Measurements from ENCODE around the gene OR4K15. TPM values are rescaled to one million over a fixed set of nuclear protein-coding genes. Genes with fewer than 3 reads are reported as not detected.
"Not testable (repeated sequence)": the region's sequence is repeated elsewhere in the genome, so short reads cannot be mapped to it uniquely, and the experiment has no call there.

Gene OR4K15
- total and polyA plus RNA-seq, 9 donors = not detected

- Histone ChIP-seq H3K4me1 (ENCODE audit: insufficient read depth) (no peaks in the 10 kb centered on the region), H3K36me3 (no peaks in the 10 kb centered on the region), H3K27me3 (no peaks in the 10 kb centered on the region), H3K9me3 (no peaks in the 10 kb centered on the region), H3K4me3 (no peak overlapping the region), H3K27ac (no peak overlapping the region)
- 46 to 63% (median 59%) methylated on average over 2 of the region's 2 CpGs for WGBS, 3 donors
- no peak for DNase-seq
- intact Hi-C loops (cut with DNase I) = no loop called here
- TF ChIP-seq CTCF (IDR thresholded peaks at IDR 0.05) (no peak), POLR2A (IDR thresholded peaks at IDR 0.05) (no peak), EP300 (IDR thresholded peaks at IDR 0.05) (no peak)
Observed at GRCh38 chr14:19949218-19949617, 26.2 kb upstream of the OR4K15 start.

GRCh38 chr14:19969735-19970134, 5.7 kb upstream of the OR4K15 start:
- WGBS, 3 donors = 43 to 86% (median 61%) methylated on average over 2 of the region's 2 CpGs
- intact Hi-C loops (cut with DNase I); H3K36me3 ChIP-seq; H3K4me1 ChIP-seq (ENCODE audit: insufficient read depth); H3K27me3 ChIP-seq; H3K4me3 ChIP-seq; DNase-seq; H3K9me3 ChIP-seq; H3K27ac ChIP-seq: not testable (repeated sequence)

GRCh38 chr14:19974844-19975243, 547 bp upstream of the OR4K15 start:
- WGBS, 3 donors = 65 to 77% (median 66%) methylated on average over 1 of the region's 1 CpG
- Histone ChIP-seq H3K4me3 (no peak overlapping the region), H3K4me1 (ENCODE audit: insufficient read depth) (no peaks in the 10 kb centered on the region), H3K9me3 (no peaks in the 10 kb centered on the region), H3K27me3 (no peaks in the 10 kb centered on the region), H3K36me3 (no peaks in the 10 kb centered on the region), H3K27ac (no peak overlapping the region)
- intact Hi-C loops (cut with DNase I) = no loop called here
- DNase-seq = no peak
- TF ChIP-seq POLR2A (IDR thresholded peaks at IDR 0.05) = no peak
- TF ChIP-seq EP300 (IDR thresholded peaks at IDR 0.05) = no peak
- TF ChIP-seq CTCF (IDR thresholded peaks at IDR 0.05) = no peak

- 57 to 65% (median 62%) methylated on average over 2 of the region's 2 CpGs for WGBS, 3 donors
- intact Hi-C loops (cut with DNase I) = no loop called here
- DNase-seq = no peak
Observed at GRCh38 chr14:19993438-19993837, 18.0 kb downstream of the OR4K15 start.

GRCh38 chr14:20001863-20002262, 26.5 kb downstream of the OR4K15 start, which contains the start of gene OR4Q2:
OR4Q2 (plus strand) TSS chr14:20002163.
- H3K4me1 ChIP-seq (ENCODE audit: insufficient read depth) = no peaks in the 10 kb centered on the region
- no peaks in the 10 kb centered on the region for H3K27me3 ChIP-seq
- no peak for TF ChIP-seq CTCF (IDR thresholded peaks at IDR 0.05)
- no peak for TF ChIP-seq EP300 (IDR thresholded peaks at IDR 0.05)
- no peak for TF ChIP-seq POLR2A (IDR thresholded peaks at IDR 0.05)
- DNase-seq = no peak
- no peak within 1 kb of the TSS for H3K27ac ChIP-seq
- no peaks in the 10 kb centered on the region for H3K36me3 ChIP-seq
- no peaks in the 10 kb centered on the region for H3K9me3 ChIP-seq
- no peak within 1 kb of the TSS for H3K4me3 ChIP-seq
- intact Hi-C loops (cut with DNase I) = no loop called here

More at GRCh38 chr14:19993438-19993837, 18.0 kb downstream of the OR4K15 start:
- TF ChIP-seq CTCF (IDR thresholded peaks at IDR 0.05) (no peak), POLR2A (IDR thresholded peaks at IDR 0.05) (no peak), EP300 (IDR thresholded peaks at IDR 0.05) (no peak)
- Histone ChIP-seq H3K4me3 (no peak overlapping the region), H3K27me3 (no peaks in the 10 kb centered on the region), H3K27ac (no peak overlapping the region), H3K9me3 (no peaks in the 10 kb centered on the region), H3K36me3 (no peaks in the 10 kb centered on the region), H3K4me1 (ENCODE audit: insufficient read depth) (no peaks in the 10 kb centered on the region)

Data from ovary (tissue), 9 donors.